H1 (cell line): ENCODE results near the gene SHANK1. TPM values are rescaled to one million over a fixed set of nuclear protein-coding genes. Genes with fewer than 3 reads are reported as not detected.

Experiments
- CTCF ChIA-PET: fragments of 300-600 bp; sonication (Branson Sonifier 250); formaldehyde crosslinking; loops from one replicate; lab custom pipeline; 2021; ENCODE audit not compliant: partially characterized antibody; lab: Charles Lee
- POLR2A ChIA-PET: fragments of 300-600 bp; sonication (Branson Sonifier 250); formaldehyde crosslinking; loops from one replicate; lab custom pipeline; 2021; ENCODE audit warnings: inconsistent platforms; ENCODE audit not compliant: partially characterized antibody; lab: Charles Lee
- DNase-seq, 2 experiments: peaks; one replicate each; pipeline versions ENCODE4 v3.0.0 to v3.0.0-alpha.2; 2010 to 2022; ENCODE audit warnings: low spot score in 2 of 2, low read depth in 1 of 2, mixed read lengths in 1 of 2
- FAIRE-seq: peaks from 2 replicates; lab custom pipeline; 2011; peaks lifted over from hg19 to GRCh38; lab: Jason Lieb, UNC
- H2AFZ ChIP-seq: 2 replicates; pipeline ENCODE4 v1.8.1; 2012; ENCODE audit warnings: low read length, inconsistent platforms
- H2AK5ac ChIP-seq: 2 replicates; pipeline ENCODE4 v1.6.1; 2013; ENCODE audit warnings: low read depth, low read length
- H2BK120ac ChIP-seq: replicated peaks from 2 replicates; pipeline ENCODE3; 2013; ENCODE audit warnings: low read depth, low read length, inconsistent platforms
- H2BK12ac ChIP-seq: 2 replicates; pipeline ENCODE4 v1.6.1; 2013; ENCODE audit warnings: low read depth, low read length
- H2BK15ac ChIP-seq: 2 replicates; pipeline ENCODE4 v1.6.1; 2013; ENCODE audit warnings: low read length
- H2BK20ac ChIP-seq: 2 replicates; pipeline ENCODE4 v1.6.1; 2013; ENCODE audit warnings: low read length
- H2BK5ac ChIP-seq: 2 replicates; pipeline ENCODE4 v1.6.1; 2013; ENCODE audit warnings: low read depth, low read length
- H3K14ac ChIP-seq: 2 replicates; pipeline ENCODE4 v1.6.1; 2013; ENCODE audit warnings: inconsistent platforms; ENCODE audit not compliant: insufficient read length
- H3K18ac ChIP-seq: 2 replicates; pipeline ENCODE4 v1.6.1; 2013; ENCODE audit warnings: low read length; ENCODE audit errors: extremely low read depth
- H3K23ac ChIP-seq: 2 replicates; pipeline ENCODE4 v1.6.1; 2013; ENCODE audit warnings: inconsistent platforms; ENCODE audit not compliant: insufficient read length
- H3K23me2 ChIP-seq: 2 replicates; pipeline ENCODE4 v1.6.1; 2013; ENCODE audit warnings: low read depth, low read length
- H3K27ac ChIP-seq: 2 replicates; pipeline ENCODE4 v1.6.1; 2011; ENCODE audit warnings: low read depth, low read length, inconsistent platforms
- H3K27me3 ChIP-seq, 4 experiments: replicated peaks in 1 of 4; 1 replicate in 1 of 4; 2 replicates in 3 of 4; pipeline versions ENCODE4 v1.6.1 to v1.8.1; 2011 to 2013; ENCODE audit warnings: low read length in 3 of 4, mild to moderate bottlenecking in 3 of 4, inconsistent platforms in 2 of 4, mixed read lengths in 2 of 4, moderate library complexity in 1 of 4; ENCODE audit not compliant: control insufficient read depth in 3 of 4, insufficient read depth in 3 of 4; ENCODE audit errors: extremely low read depth in 1 of 4
- H3K36me3 ChIP-seq, 4 experiments: 2 replicates each; pipeline versions ENCODE4 v1.6.1 to v1.8.1; 2011 to 2013; ENCODE audit warnings: mild to moderate bottlenecking in 4 of 4, low read length in 3 of 4, moderate library complexity in 2 of 4, control low read depth in 1 of 4, inconsistent platforms in 1 of 4; ENCODE audit not compliant: insufficient read depth in 4 of 4, control insufficient read depth in 2 of 4
- H3K4ac ChIP-seq: replicated peaks from 2 replicates; pipeline ENCODE3; 2013; ENCODE audit warnings: low read length, low read depth, mixed read lengths, inconsistent platforms; ENCODE audit not compliant: insufficient read length
- H3K4me1 ChIP-seq, 4 experiments: replicated peaks in 1 of 4; 1 replicate in 1 of 4; 2 replicates in 3 of 4; pipeline versions ENCODE4 v1.6.1 to v1.8.1; 2011 to 2013; ENCODE audit warnings: low read length in 3 of 4, inconsistent platforms in 2 of 4, mixed read lengths in 1 of 4; ENCODE audit not compliant: insufficient read depth in 4 of 4, control insufficient read depth in 3 of 4
- H3K4me2 ChIP-seq, 2 experiments: 2 replicates each; pipeline versions ENCODE4 v1.6.1 to v1.8.1; 2011 to 2013; ENCODE audit warnings: low read depth in 2 of 2, low read length in 2 of 2, control low read depth in 1 of 2, inconsistent platforms in 1 of 2, mild to moderate bottlenecking in 1 of 2; ENCODE audit not compliant: insufficient read depth in 1 of 2
- H3K4me3 ChIP-seq, 4 experiments: fragments of 200-600, 300-600 bp in 1 of 4; sonication (generic), shearing (Covaris generic), sonication (Bioruptor Twin) in 1 of 4; 2 replicates each; pipeline versions ENCODE4 v1.5.1 to v1.8.1; 2011 to 2016; ENCODE audit warnings: low read length in 4 of 4, low read depth in 3 of 4, control low read depth in 2 of 4, inconsistent platforms in 2 of 4, mild to moderate bottlenecking in 2 of 4, mixed read lengths in 1 of 4, moderate library complexity in 1 of 4; ENCODE audit not compliant: insufficient read depth in 2 of 4; ENCODE audit errors: extremely low read depth in 1 of 4
- H3K56ac ChIP-seq: replicated peaks from 2 replicates; pipeline ENCODE3; 2013; ENCODE audit warnings: low read depth, mild to moderate bottlenecking, mixed read lengths, low read length, inconsistent platforms; ENCODE audit not compliant: insufficient read length
- H3K79me1 ChIP-seq: 2 replicates; pipeline ENCODE4 v1.6.1; 2013; ENCODE audit warnings: low read depth, low read length, control low read depth
- H3K79me2 ChIP-seq, 2 experiments: 2 replicates each; pipeline versions ENCODE4 v1.6.1 to v1.8.1; 2012 to 2013; ENCODE audit warnings: low read length in 2 of 2, mild to moderate bottlenecking in 2 of 2, inconsistent platforms in 1 of 2; ENCODE audit not compliant: insufficient read depth in 2 of 2, control insufficient read depth in 1 of 2
- H3K9ac ChIP-seq, 4 experiments: replicated peaks in 1 of 4; 1 replicate in 1 of 4; 2 replicates in 3 of 4; pipeline versions ENCODE4 v1.6.1 to v1.8.1; 2011 to 2013; ENCODE audit warnings: low read depth in 3 of 4, low read length in 3 of 4, control low read depth in 2 of 4, mild to moderate bottlenecking in 2 of 4, moderate library complexity in 2 of 4, inconsistent platforms in 1 of 4; ENCODE audit errors: extremely low read depth in 1 of 4
- H3K9me3 ChIP-seq, 2 experiments: 2 replicates each; pipeline versions ENCODE4 v1.6.1 to v1.8.1; 2012 to 2013; ENCODE audit warnings: mild to moderate bottlenecking in 2 of 2, moderate library complexity in 2 of 2, control low read depth in 1 of 2, inconsistent platforms in 1 of 2, low read depth in 1 of 2, low read length in 1 of 2, mixed read lengths in 1 of 2; ENCODE audit not compliant: insufficient read depth in 2 of 2
- H4K20me1 ChIP-seq, 2 experiments: replicated peaks in 1 of 2; 2 replicates each; pipeline versions ENCODE3 to v1.8.1; 2011 to 2013; ENCODE audit warnings: inconsistent platforms in 2 of 2, low read length in 2 of 2, mild to moderate bottlenecking in 1 of 2; ENCODE audit not compliant: insufficient read depth in 2 of 2, control insufficient read depth in 1 of 2
- H4K5ac ChIP-seq: 2 replicates; pipeline ENCODE4 v1.6.1; 2013; ENCODE audit warnings: low read length, low read depth, mixed read lengths, inconsistent platforms; ENCODE audit not compliant: insufficient read length
- H4K8ac ChIP-seq: 2 replicates; pipeline ENCODE4 v1.8.0; 2013; ENCODE audit warnings: mild to moderate bottlenecking, moderate library complexity, low read length, inconsistent platforms; ENCODE audit not compliant: insufficient read depth; ENCODE audit errors: extremely low read depth
- H4K91ac ChIP-seq: replicated peaks from 2 replicates; pipeline ENCODE3; 2013; ENCODE audit warnings: low read length, mixed read lengths, inconsistent platforms; ENCODE audit not compliant: insufficient read length
- ATF3 ChIP-seq: IDR thresholded peaks from 2 replicates; pipeline ENCODE4 v1.6.1; 2011; ENCODE audit warnings: low read depth, mild to moderate bottlenecking, low read length; ENCODE audit not compliant: insufficient read depth
- BACH1 ChIP-seq: IDR thresholded peaks from 2 replicates; pipeline ENCODE4 v1.6.1; 2012; ENCODE audit warnings: low read length, improper control_type of control experiment
- CHD2 ChIP-seq: IDR thresholded peaks from 2 replicates; pipeline ENCODE4 v1.6.1; 2012; ENCODE audit warnings: low read length, improper control_type of control experiment
- E2F6 ChIP-seq: IDR thresholded peaks from 2 replicates; pipeline ENCODE4 v1.6.1; 2012; ENCODE audit warnings: inconsistent platforms
- RNF2 ChIP-seq: fragments of 200-900, 300-1000 bp; sonication (generic); IDR thresholded peaks from 2 replicates; pipeline ENCODE4 v1.7.1; 2016; ENCODE audit warnings: borderline replicate concordance, low read depth, mild to moderate bottlenecking, antibody characterized with exemption, low read length; ENCODE audit not compliant: poor library complexity, severe bottlenecking; ENCODE audit errors: missing control alignments
- SAP30 ChIP-seq: fragments of 300-600 bp; sonication (generic); IDR thresholded peaks from 2 replicates; pipeline ENCODE4 v1.7.1; 2012; ENCODE audit warnings: low read length, moderate library complexity, mild to moderate bottlenecking, inconsistent platforms; ENCODE audit not compliant: insufficient read depth, insufficient replicate concordance
- SIN3A ChIP-seq, 2 experiments: IDR thresholded peaks in 1 of 2; conservative IDR thresholded peaks in 1 of 2; 2 replicates each; pipeline ENCODE4 v1.6.1; 2011 to 2012; ENCODE audit warnings: low read length in 2 of 2, improper control_type of control experiment in 1 of 2, low read depth in 1 of 2, mild to moderate bottlenecking in 1 of 2
- SP4 ChIP-seq: IDR thresholded peaks from 2 replicates; pipeline ENCODE4 v1.6.1; 2012; ENCODE audit warnings: low read length, inconsistent platforms
- SRF ChIP-seq: IDR thresholded peaks from 2 replicates; pipeline ENCODE4 v1.6.1; 2011; ENCODE audit warnings: mild to moderate bottlenecking, low read depth, low read length, moderate library complexity
- WGBS, 2 experiments: shearing (Covaris generic) in 1 of 2; methylation state at CpG; one replicate each; pipeline versions ENCODE4 v1.1.6 to v1.1.7; 2013 to 2015; ENCODE audit warnings: low lambda C conversion rate in 2 of 2, mixed read lengths in 2 of 2, inconsistent platforms in 1 of 2, low coverage in 1 of 2, missing lambda C conversion rate in 1 of 2; ENCODE audit not compliant: insufficient replicate concordance in 2 of 2, insufficient coverage in 1 of 2, insufficient read length in 1 of 2; ENCODE audit errors: extremely low coverage in 1 of 2, missing lambda C conversion rate in 1 of 2; 5-methylcytosine and 5-hydroxymethylcytosine counted together
- polyA plus RNA-seq, 7 experiments: library from polyadenylated mRNA; depleted of rRNA in 3 of 7; stranded (reverse) in 5 of 7; unstranded in 2 of 7; fragments of >200 nt in 5 of 7; fragments of 200-250 nt in 2 of 7; gene quantifications; 1 replicate in 5 of 7; 2 replicates in 1 of 7; 4 replicates in 1 of 7; pipeline versions ENCODE4 v1.2.1 to v1.2.3, GENCODE V29; 2011 to 2013; ENCODE audit warnings: missing spikeins in 2 of 7, mixed read lengths in 2 of 7
- total RNA-seq: library from RNA; stranded (reverse); fragmentation: NEBNext Ultra II Directional; extraction: Animal tissue kit (Norgen Biotek cat#: 25700); gene quantifications from 2 replicates; pipeline ENCODE4 v1.2.1, GENCODE V29; 2021

Gene SHANK1
- total and polyA plus RNA-seq, 2 of the 8 experiments (the other 6 are each of a cell fraction or from before 2014, with no cell fraction given) = 1.1 to 3.7 TPM

GRCh38 chr19:50658441-50659317 lies 60.9 kb downstream of the SHANK1 start:
- peak overlapping the region; percentile 97 for H3K18ac ChIP-seq
- peaks cover 14% of the 10 kb centered on the region for H3K23me2 ChIP-seq
- peak overlapping the region; percentile 95 for H2BK5ac ChIP-seq
- H2AK5ac ChIP-seq = peak overlapping the region; percentile 45
- peak overlapping the region; percentile 97 for H4K5ac ChIP-seq
- FAIRE-seq (peak; percentile 58), DNase-seq (peak; percentile 65 to 95)
- H3K4me3 ChIP-seq = peak overlapping the region; percentile 80 to 88 (median 84)
- no peaks in the 10 kb centered on the region for H3K9me3 ChIP-seq
- no peak overlapping the region for H2AFZ ChIP-seq
- peak overlapping the region; percentile 61 to 87 (median 84) for H3K9ac ChIP-seq
- H3K36me3 ChIP-seq = no peaks in the 10 kb centered on the region
- H2BK15ac ChIP-seq = peak overlapping the region; percentile 99; the same call in 1 of the 2 replicates
- H3K4me1 ChIP-seq = peaks cover 2 to 11% (median 6%) of the 10 kb centered on the region in 4 experiments; a peak in 6 of 7 replicates
- H2BK20ac ChIP-seq = no peak overlapping the region
- 2% methylated on average over 45 of the region's 67 CpGs; no CpG with 5 or more reads in 1 of the 2 experiments for WGBS, 2 experiments
- H3K4me2 ChIP-seq = peak overlapping the region; percentile 96 to 97
- peak overlapping the region; percentile 44; the same call in 1 of the 2 replicates for H2BK12ac ChIP-seq
- peak overlapping the region; percentile 4 for H3K14ac ChIP-seq
- no peak overlapping the region for H2BK120ac ChIP-seq
- peaks cover 0 to 9% of the 10 kb centered on the region in 2 experiments for H4K20me1 ChIP-seq
- H3K56ac ChIP-seq = peak overlapping the region; percentile 87
- H4K8ac ChIP-seq = peak overlapping the region; percentile 90
- H3K79me1 ChIP-seq = no peaks in the 10 kb centered on the region
- no peaks in the 10 kb centered on the region; a peak in 3 of 7 replicates for H3K27me3 ChIP-seq
- peak overlapping the region; percentile 98 for H3K4ac ChIP-seq
- peak overlapping the region; percentile 99 for H4K91ac ChIP-seq
- no peaks in the 10 kb centered on the region for H3K79me2 ChIP-seq
- peak overlapping the region; percentile 87 for H3K27ac ChIP-seq
- POLR2A ChIA-PET = no interaction called here
- no peak overlapping the region for H3K23ac ChIP-seq
- CTCF ChIA-PET = no interaction called here
- TF ChIP-seq ATF3 (no peak), SP4 (peak; percentile 10; the same call in 1 of the 2 replicates), SRF (no peak), E2F6 (peak; percentile 69), SIN3A (conservative IDR thresholded peaks at IDR 0.05 in 1 of 2, IDR thresholded peaks at IDR 0.05 in 1 of 2; ENCODE audit: low read depth in 1 of 2, low read length in 2 of 2) (peak in 1 of 2 experiments; percentile 22; a peak in 1 of 4 replicates), RNF2 (no peak), BACH1 (0 out of 2 replicates have a peak, but pooled peaks have one; percentile 4), CHD2 (no peak), SAP30 (peak; percentile 59)
